C4-2B (cell line): ENCODE data around the gene LLCFC1.

Experiments used
- ZFX ChIP-seq: fragments of 450-650 bp; IDR thresholded peaks from 2 replicates; pipeline ENCODE4 v1.6.1; 2017
- TF ChIP-seq, protein P1 (sequence below): fragments of 450-650 bp; conservative IDR thresholded peaks from 2 replicates; pipeline ENCODE4 v1.5.1; 2017; ENCODE audit warnings: mild to moderate bottlenecking

DNA sequence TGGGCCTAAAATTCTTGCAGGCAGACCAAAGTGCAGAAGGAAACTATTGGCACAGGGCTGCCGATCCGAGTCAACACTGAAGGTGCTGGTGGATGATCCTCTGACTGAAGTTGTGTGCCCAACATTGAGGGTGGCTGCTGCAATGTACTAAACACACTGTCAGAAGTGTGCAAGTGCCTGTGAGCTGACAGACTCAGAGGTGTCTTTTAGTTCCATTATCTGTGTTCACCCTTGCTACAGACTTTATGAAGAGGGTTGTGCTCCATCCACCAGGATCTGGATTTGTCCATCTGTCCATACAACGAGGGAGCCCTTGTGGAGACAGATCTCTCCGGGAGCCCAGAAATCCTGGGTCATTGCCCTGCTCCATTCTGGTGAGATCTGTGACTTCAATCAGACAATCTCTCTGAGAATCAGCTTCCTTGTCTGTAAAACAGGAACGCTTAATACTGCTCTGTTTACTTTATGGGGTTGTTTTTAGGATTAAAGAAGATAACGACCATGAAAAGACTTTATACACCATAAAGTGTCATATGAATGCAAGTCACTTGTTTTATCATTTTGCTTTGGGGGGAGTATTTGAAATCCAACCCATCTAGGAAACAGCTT lies 44.2 kb upstream of the LLCFC1 start:
- TF ChIP-seq, protein P1, sequence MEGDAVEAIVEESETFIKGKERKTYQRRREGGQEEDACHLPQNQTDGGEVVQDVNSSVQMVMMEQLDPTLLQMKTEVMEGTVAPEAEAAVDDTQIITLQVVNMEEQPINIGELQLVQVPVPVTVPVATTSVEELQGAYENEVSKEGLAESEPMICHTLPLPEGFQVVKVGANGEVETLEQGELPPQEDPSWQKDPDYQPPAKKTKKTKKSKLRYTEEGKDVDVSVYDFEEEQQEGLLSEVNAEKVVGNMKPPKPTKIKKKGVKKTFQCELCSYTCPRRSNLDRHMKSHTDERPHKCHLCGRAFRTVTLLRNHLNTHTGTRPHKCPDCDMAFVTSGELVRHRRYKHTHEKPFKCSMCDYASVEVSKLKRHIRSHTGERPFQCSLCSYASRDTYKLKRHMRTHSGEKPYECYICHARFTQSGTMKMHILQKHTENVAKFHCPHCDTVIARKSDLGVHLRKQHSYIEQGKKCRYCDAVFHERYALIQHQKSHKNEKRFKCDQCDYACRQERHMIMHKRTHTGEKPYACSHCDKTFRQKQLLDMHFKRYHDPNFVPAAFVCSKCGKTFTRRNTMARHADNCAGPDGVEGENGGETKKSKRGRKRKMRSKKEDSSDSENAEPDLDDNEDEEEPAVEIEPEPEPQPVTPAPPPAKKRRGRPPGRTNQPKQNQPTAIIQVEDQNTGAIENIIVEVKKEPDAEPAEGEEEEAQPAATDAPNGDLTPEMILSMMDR: no peak
- TF ChIP-seq ZFX: no peak
